H1 (cell line): Measurements from ENCODE around the gene SPEN. TPM values are rescaled to one million over a fixed set of nuclear protein-coding genes. Genes with fewer than 3 reads are reported as not detected.

Experiments
- CTCF ChIA-PET: fragments of 300-600 bp; sonication (Branson Sonifier 250); formaldehyde crosslinking; loops from one replicate; lab custom pipeline; 2021; ENCODE audit not compliant: partially characterized antibody; lab: Charles Lee
- POLR2A ChIA-PET: fragments of 300-600 bp; sonication (Branson Sonifier 250); formaldehyde crosslinking; loops from one replicate; lab custom pipeline; 2021; ENCODE audit warnings: inconsistent platforms; ENCODE audit not compliant: partially characterized antibody; lab: Charles Lee
- DNase-seq, 2 experiments: peaks; one replicate each; pipeline versions ENCODE4 v3.0.0 to v3.0.0-alpha.2; 2010 to 2022; ENCODE audit warnings: low spot score in 2 of 2, low read depth in 1 of 2, mixed read lengths in 1 of 2
- FAIRE-seq: peaks from 2 replicates; lab custom pipeline; 2011; peaks lifted over from hg19 to GRCh38; lab: Jason Lieb, UNC
- H2AFZ ChIP-seq: 2 replicates; pipeline ENCODE4 v1.8.1; 2012; ENCODE audit warnings: low read length, inconsistent platforms
- H2AK5ac ChIP-seq: 2 replicates; pipeline ENCODE4 v1.6.1; 2013; ENCODE audit warnings: low read depth, low read length
- H2BK120ac ChIP-seq: replicated peaks from 2 replicates; pipeline ENCODE3; 2013; ENCODE audit warnings: low read depth, low read length, inconsistent platforms
- H2BK12ac ChIP-seq: 2 replicates; pipeline ENCODE4 v1.6.1; 2013; ENCODE audit warnings: low read depth, low read length
- H2BK15ac ChIP-seq: 2 replicates; pipeline ENCODE4 v1.6.1; 2013; ENCODE audit warnings: low read length
- H2BK20ac ChIP-seq: 2 replicates; pipeline ENCODE4 v1.6.1; 2013; ENCODE audit warnings: low read length
- H2BK5ac ChIP-seq: 2 replicates; pipeline ENCODE4 v1.6.1; 2013; ENCODE audit warnings: low read depth, low read length
- H3K14ac ChIP-seq: 2 replicates; pipeline ENCODE4 v1.6.1; 2013; ENCODE audit warnings: inconsistent platforms; ENCODE audit not compliant: insufficient read length
- H3K18ac ChIP-seq: 2 replicates; pipeline ENCODE4 v1.6.1; 2013; ENCODE audit warnings: low read length; ENCODE audit errors: extremely low read depth
- H3K23ac ChIP-seq: 2 replicates; pipeline ENCODE4 v1.6.1; 2013; ENCODE audit warnings: inconsistent platforms; ENCODE audit not compliant: insufficient read length
- H3K23me2 ChIP-seq: 2 replicates; pipeline ENCODE4 v1.6.1; 2013; ENCODE audit warnings: low read depth, low read length
- H3K27ac ChIP-seq: 2 replicates; pipeline ENCODE4 v1.6.1; 2011; ENCODE audit warnings: low read depth, low read length, inconsistent platforms
- H3K27me3 ChIP-seq, 4 experiments: replicated peaks in 1 of 4; 1 replicate in 1 of 4; 2 replicates in 3 of 4; pipeline versions ENCODE4 v1.6.1 to v1.8.1; 2011 to 2013; ENCODE audit warnings: low read length in 3 of 4, mild to moderate bottlenecking in 3 of 4, inconsistent platforms in 2 of 4, mixed read lengths in 2 of 4, moderate library complexity in 1 of 4; ENCODE audit not compliant: control insufficient read depth in 3 of 4, insufficient read depth in 3 of 4; ENCODE audit errors: extremely low read depth in 1 of 4
- H3K36me3 ChIP-seq, 4 experiments: 2 replicates each; pipeline versions ENCODE4 v1.6.1 to v1.8.1; 2011 to 2013; ENCODE audit warnings: mild to moderate bottlenecking in 4 of 4, low read length in 3 of 4, moderate library complexity in 2 of 4, control low read depth in 1 of 4, inconsistent platforms in 1 of 4; ENCODE audit not compliant: insufficient read depth in 4 of 4, control insufficient read depth in 2 of 4
- H3K4ac ChIP-seq: replicated peaks from 2 replicates; pipeline ENCODE3; 2013; ENCODE audit warnings: low read length, low read depth, mixed read lengths, inconsistent platforms; ENCODE audit not compliant: insufficient read length
- H3K4me1 ChIP-seq, 4 experiments: replicated peaks in 1 of 4; 1 replicate in 1 of 4; 2 replicates in 3 of 4; pipeline versions ENCODE4 v1.6.1 to v1.8.1; 2011 to 2013; ENCODE audit warnings: low read length in 3 of 4, inconsistent platforms in 2 of 4, mixed read lengths in 1 of 4; ENCODE audit not compliant: insufficient read depth in 4 of 4, control insufficient read depth in 3 of 4
- H3K4me2 ChIP-seq, 2 experiments: 2 replicates each; pipeline versions ENCODE4 v1.6.1 to v1.8.1; 2011 to 2013; ENCODE audit warnings: low read depth in 2 of 2, low read length in 2 of 2, control low read depth in 1 of 2, inconsistent platforms in 1 of 2, mild to moderate bottlenecking in 1 of 2; ENCODE audit not compliant: insufficient read depth in 1 of 2
- H3K4me3 ChIP-seq, 4 experiments: fragments of 200-600, 300-600 bp in 1 of 4; sonication (generic), shearing (Covaris generic), sonication (Bioruptor Twin) in 1 of 4; 2 replicates each; pipeline versions ENCODE4 v1.5.1 to v1.8.1; 2011 to 2016; ENCODE audit warnings: low read length in 4 of 4, low read depth in 3 of 4, control low read depth in 2 of 4, inconsistent platforms in 2 of 4, mild to moderate bottlenecking in 2 of 4, mixed read lengths in 1 of 4, moderate library complexity in 1 of 4; ENCODE audit not compliant: insufficient read depth in 2 of 4; ENCODE audit errors: extremely low read depth in 1 of 4
- H3K56ac ChIP-seq: replicated peaks from 2 replicates; pipeline ENCODE3; 2013; ENCODE audit warnings: low read depth, mild to moderate bottlenecking, mixed read lengths, low read length, inconsistent platforms; ENCODE audit not compliant: insufficient read length
- H3K79me1 ChIP-seq: 2 replicates; pipeline ENCODE4 v1.6.1; 2013; ENCODE audit warnings: low read depth, low read length, control low read depth
- H3K79me2 ChIP-seq, 2 experiments: 2 replicates each; pipeline versions ENCODE4 v1.6.1 to v1.8.1; 2012 to 2013; ENCODE audit warnings: low read length in 2 of 2, mild to moderate bottlenecking in 2 of 2, inconsistent platforms in 1 of 2; ENCODE audit not compliant: insufficient read depth in 2 of 2, control insufficient read depth in 1 of 2
- H3K9ac ChIP-seq, 4 experiments: replicated peaks in 1 of 4; 1 replicate in 1 of 4; 2 replicates in 3 of 4; pipeline versions ENCODE4 v1.6.1 to v1.8.1; 2011 to 2013; ENCODE audit warnings: low read depth in 3 of 4, low read length in 3 of 4, control low read depth in 2 of 4, mild to moderate bottlenecking in 2 of 4, moderate library complexity in 2 of 4, inconsistent platforms in 1 of 4; ENCODE audit errors: extremely low read depth in 1 of 4
- H3K9me3 ChIP-seq, 2 experiments: 2 replicates each; pipeline versions ENCODE4 v1.6.1 to v1.8.1; 2012 to 2013; ENCODE audit warnings: mild to moderate bottlenecking in 2 of 2, moderate library complexity in 2 of 2, control low read depth in 1 of 2, inconsistent platforms in 1 of 2, low read depth in 1 of 2, low read length in 1 of 2, mixed read lengths in 1 of 2; ENCODE audit not compliant: insufficient read depth in 2 of 2
- H4K20me1 ChIP-seq, 2 experiments: replicated peaks in 1 of 2; 2 replicates each; pipeline versions ENCODE3 to v1.8.1; 2011 to 2013; ENCODE audit warnings: inconsistent platforms in 2 of 2, low read length in 2 of 2, mild to moderate bottlenecking in 1 of 2; ENCODE audit not compliant: insufficient read depth in 2 of 2, control insufficient read depth in 1 of 2
- H4K5ac ChIP-seq: 2 replicates; pipeline ENCODE4 v1.6.1; 2013; ENCODE audit warnings: low read length, low read depth, mixed read lengths, inconsistent platforms; ENCODE audit not compliant: insufficient read length
- H4K8ac ChIP-seq: 2 replicates; pipeline ENCODE4 v1.8.0; 2013; ENCODE audit warnings: mild to moderate bottlenecking, moderate library complexity, low read length, inconsistent platforms; ENCODE audit not compliant: insufficient read depth; ENCODE audit errors: extremely low read depth
- H4K91ac ChIP-seq: replicated peaks from 2 replicates; pipeline ENCODE3; 2013; ENCODE audit warnings: low read length, mixed read lengths, inconsistent platforms; ENCODE audit not compliant: insufficient read length
- EZH2 ChIP-seq: fragments of 200-600 bp; sonication (generic); IDR thresholded peaks from 2 replicates; pipeline ENCODE4 v1.7.1; 2012; ENCODE audit warnings: low read depth, mild to moderate bottlenecking, moderate library complexity, low read length, inconsistent platforms; ENCODE audit not compliant: severe bottlenecking
- RAD21 ChIP-seq, 2 experiments: IDR thresholded peaks in 1 of 2; conservative IDR thresholded peaks in 1 of 2; 2 replicates each; pipeline ENCODE4 v1.6.1; 2011; ENCODE audit warnings: low read depth in 2 of 2, low read length in 2 of 2, improper control_type of control experiment in 1 of 2, inconsistent platforms in 1 of 2, mild to moderate bottlenecking in 1 of 2, moderate library complexity in 1 of 2
- RNF2 ChIP-seq: fragments of 200-900, 300-1000 bp; sonication (generic); IDR thresholded peaks from 2 replicates; pipeline ENCODE4 v1.7.1; 2016; ENCODE audit warnings: borderline replicate concordance, low read depth, mild to moderate bottlenecking, antibody characterized with exemption, low read length; ENCODE audit not compliant: poor library complexity, severe bottlenecking; ENCODE audit errors: missing control alignments
- SP1 ChIP-seq: IDR thresholded peaks from 2 replicates; pipeline ENCODE4 v1.6.1; 2011; ENCODE audit warnings: low read depth, low read length
- TCF12 ChIP-seq: IDR thresholded peaks from 2 replicates; pipeline ENCODE4 v1.6.1; 2011; ENCODE audit warnings: low read depth, mild to moderate bottlenecking, low read length
- WGBS, 2 experiments: shearing (Covaris generic) in 1 of 2; methylation state at CpG; one replicate each; pipeline versions ENCODE4 v1.1.6 to v1.1.7; 2013 to 2015; ENCODE audit warnings: low lambda C conversion rate in 2 of 2, mixed read lengths in 2 of 2, inconsistent platforms in 1 of 2, low coverage in 1 of 2, missing lambda C conversion rate in 1 of 2; ENCODE audit not compliant: insufficient replicate concordance in 2 of 2, insufficient coverage in 1 of 2, insufficient read length in 1 of 2; ENCODE audit errors: extremely low coverage in 1 of 2, missing lambda C conversion rate in 1 of 2; 5-methylcytosine and 5-hydroxymethylcytosine counted together
- polyA plus RNA-seq, 7 experiments: library from polyadenylated mRNA; depleted of rRNA in 3 of 7; stranded (reverse) in 5 of 7; unstranded in 2 of 7; fragments of >200 nt in 5 of 7; fragments of 200-250 nt in 2 of 7; gene quantifications; 1 replicate in 5 of 7; 2 replicates in 1 of 7; 4 replicates in 1 of 7; pipeline versions ENCODE4 v1.2.1 to v1.2.3, GENCODE V29; 2011 to 2013; ENCODE audit warnings: missing spikeins in 2 of 7, mixed read lengths in 2 of 7
- total RNA-seq: library from RNA; stranded (reverse); fragmentation: NEBNext Ultra II Directional; extraction: Animal tissue kit (Norgen Biotek cat#: 25700); gene quantifications from 2 replicates; pipeline ENCODE4 v1.2.1, GENCODE V29; 2021

Gene SPEN
- total and polyA plus RNA-seq, 2 of the 8 experiments (the other 6 are each of a cell fraction or from before 2014, with no cell fraction given): 12.5 to 52.1 TPM

DNA sequence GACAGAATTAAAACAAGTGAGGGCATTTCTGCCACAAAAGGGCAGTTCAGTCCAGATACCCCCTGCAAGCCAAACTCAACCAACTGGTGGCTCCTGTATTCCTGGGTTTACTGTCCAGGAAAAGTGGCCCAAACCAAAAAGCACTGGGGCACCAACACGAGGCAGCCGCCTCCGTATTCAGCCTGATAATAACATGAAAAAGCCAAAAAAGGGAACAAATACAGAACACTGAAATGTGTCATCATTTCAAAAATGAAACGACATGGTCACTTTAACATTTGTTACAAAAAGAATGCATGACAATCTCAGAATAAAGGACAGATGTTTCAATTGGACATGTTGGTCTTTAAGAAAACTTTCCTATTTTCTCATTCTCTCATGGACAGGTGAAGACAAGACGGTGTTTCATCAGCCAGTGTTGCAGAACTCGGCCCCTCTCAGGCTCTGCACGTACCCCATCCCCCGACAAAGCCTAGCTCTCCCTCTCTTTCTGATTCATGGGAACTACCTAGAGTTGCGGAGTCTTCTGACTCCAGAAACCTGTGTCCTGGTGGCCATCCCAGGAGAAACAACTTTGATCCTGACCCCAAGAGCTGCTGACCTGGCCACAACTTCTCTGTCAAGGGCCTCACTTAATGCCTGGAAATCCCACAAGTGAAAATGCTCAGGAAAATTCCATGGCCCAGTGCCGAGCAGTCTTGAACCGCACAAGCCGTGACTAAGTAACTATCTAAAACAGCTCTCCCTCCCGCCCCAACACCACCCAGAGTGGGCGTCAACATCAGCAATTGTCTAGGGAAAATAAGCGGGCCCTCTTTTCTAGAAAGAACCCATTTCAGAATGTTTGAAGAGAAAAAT is 101.3 kb downstream of the SPEN start:
- Histone ChIP-seq H2AK5ac (no peak overlapping the region; the same call in 1 of the 2 replicates), H3K27me3 (no peaks in the 10 kb centered on the region), H3K23me2 (no peaks in the 10 kb centered on the region), H4K5ac (no peak overlapping the region), H3K79me2 (no peaks in the 10 kb centered on the region), H2BK5ac (peak overlapping the region; percentile 40), H2BK12ac (no peak overlapping the region), H4K20me1 (peaks cover 0 to 19% of the 10 kb centered on the region in 2 experiments), H3K9me3 (no peaks in the 10 kb centered on the region), H2BK20ac (no peak overlapping the region), H2BK15ac (no peak overlapping the region), H3K9ac (no peak overlapping the region), H3K56ac (no peak overlapping the region), H3K23ac (no peak overlapping the region), H3K4me3 (no peak overlapping the region), H3K4me2 (no peak overlapping the region), H2AFZ (no peak overlapping the region), H3K14ac (no peak overlapping the region), H3K4me1 (peaks cover 5 to 25% (median 17%) of the 10 kb centered on the region in 4 experiments), H4K91ac (no peak overlapping the region), H3K27ac (no peak overlapping the region), H4K8ac (peak overlapping the region; percentile 1; the same call in 1 of the 2 replicates), H2BK120ac (no peak overlapping the region), H3K4ac (no peak overlapping the region), H3K36me3 (peaks cover 0 to 11% (median 9%) of the 10 kb centered on the region in 4 experiments; a peak in 7 of 8 replicates), H3K79me1 (peaks cover 5% of the 10 kb centered on the region; the same call in 1 of the 2 replicates), H3K18ac (no peak overlapping the region; the same call in 1 of the 2 replicates)
- ChIA-PET POLR2A (interaction anchor here (1.0 to 2.3 kb wide), 3 partner anchors 11 to 115 kb away, joined by 3 to 8 read pairs (median 5); no protein-coding TSS in a partner anchor), CTCF (interaction anchor here (0.5 to 4.8 kb wide), 11 partner anchors 11 to 333 kb away, joined by 3 to 34 read pairs (median 4); partner anchors contain the start of gene ZBTB17)
- FAIRE-seq (peak; percentile 13), DNase-seq (no peak)
- 89% methylated on average over 15 of the region's 15 CpGs; no CpG with 5 or more reads in 1 of the 2 experiments for WGBS, 2 experiments
- 0 out of 4 replicates have a peak, but pooled peaks of 1 of the 2 experiments have one; percentile 1 for TF ChIP-seq RAD21 (IDR thresholded peaks at IDR 0.05 in 1 of 2, conservative IDR thresholded peaks at IDR 0.05 in 1 of 2; ENCODE audit: low read depth in 2 of 2, low read length in 2 of 2)
- TF ChIP-seq SP1: no peak
- no peak for TF ChIP-seq RNF2
- no peak for TF ChIP-seq EZH2
- TF ChIP-seq TCF12: no peak
